Ishikawa (cell line): ENCODE results near the gene CCDC38.

Experiments used
- CEBPB ChIP-seq: IDR thresholded peaks from 2 replicates; pipeline ENCODE4 v1.6.1; 2012
- CREB1 ChIP-seq: IDR thresholded peaks from 2 replicates; pipeline ENCODE4 v1.6.1; 2012; ENCODE audit warnings: low read depth
- EP300 ChIP-seq: IDR thresholded peaks from 2 replicates; pipeline ENCODE4 v1.6.1; 2012; ENCODE audit warnings: borderline replicate concordance
- FOXM1 ChIP-seq: IDR thresholded peaks from 2 replicates; pipeline ENCODE4 v1.6.1; 2012; ENCODE audit warnings: low read depth, borderline replicate concordance
- MAX ChIP-seq: IDR thresholded peaks from 2 replicates; pipeline ENCODE4 v1.6.1; 2012
- NFIC ChIP-seq: IDR thresholded peaks from 2 replicates; pipeline ENCODE4 v1.6.1; 2012
- RAD21 ChIP-seq: IDR thresholded peaks from 2 replicates; pipeline ENCODE4 v1.6.1; 2012; ENCODE audit warnings: low read depth
- REST ChIP-seq: IDR thresholded peaks from 2 replicates; pipeline ENCODE4 v1.6.1; 2012; ENCODE audit warnings: low read depth, mild to moderate bottlenecking
- TAF1 ChIP-seq: IDR thresholded peaks from 2 replicates; pipeline ENCODE4 v1.6.1; 2012; ENCODE audit warnings: low read depth, mild to moderate bottlenecking
- TCF12 ChIP-seq: IDR thresholded peaks from 2 replicates; pipeline ENCODE4 v1.6.1; 2012; ENCODE audit warnings: low read depth
- TEAD4 ChIP-seq: IDR thresholded peaks from 2 replicates; pipeline ENCODE4 v1.6.1; 2012
- YY1 ChIP-seq: IDR thresholded peaks from 2 replicates; pipeline ENCODE4 v1.6.1; 2012; ENCODE audit warnings: low read depth
- ZBTB7A ChIP-seq: IDR thresholded peaks from 2 replicates; pipeline ENCODE4 v1.6.1; 2012; ENCODE audit warnings: low read depth

GRCh38 chr12:95942101-95942523 is 302 bp downstream of the CCDC38 start:
- TF ChIP-seq CEBPB = no peak
- TF ChIP-seq NFIC = no peak
- TF ChIP-seq FOXM1 = no peak
- TF ChIP-seq TAF1 = no peak
- no peak for TF ChIP-seq MAX
- no peak for TF ChIP-seq EP300
- TF ChIP-seq TEAD4 = no peak
- TF ChIP-seq RAD21 = no peak
- no peak for TF ChIP-seq REST
- TF ChIP-seq YY1 = no peak
- TF ChIP-seq CREB1 = no peak
- no peak for TF ChIP-seq ZBTB7A
- no peak for TF ChIP-seq TCF12
